K562 treated with DMSO at 1 percent for 12 hours (cell line): ENCODE results near the gene NCK1. TPM values are rescaled to one million over a fixed set of nuclear protein-coding genes. Genes with fewer than 3 reads are reported as not detected.

Experiments used
- total RNA-seq: library from RNA; unstranded; fragments of 300-600 nt; gene quantifications from 2 replicates; pipeline ENCODE4 v1.2.3, GENCODE V29; 2022; ENCODE audit not compliant: insufficient read depth

The NCK1 gene
- 6.6 and 16.5 TPM in 2 replicates for total RNA-seq

GRCh38 chr3:136861890-136862616 is at the start of gene NCK1:
NCK1 (plus strand) TSS chr3:136862208; CDS start chr3:136928002, 65,794 bp downstream.

GRCh38 chr3:136818769-136819391 is 43.1 kb upstream of the NCK1 start, which contains the start of gene SLC35G2:
SLC35G2 (plus strand) TSS chr3:136819126; CDS start chr3:136854461, 35,335 bp downstream.

GRCh38 chr3:136957751-136958288 is 95.8 kb downstream of the NCK1 start, which contains the start of gene IL20RB:
IL20RB (plus strand) TSS chr3:136957983; CDS start chr3:136958114, 131 bp downstream.

Other genes with a start within 250 kb of the NCK1 start
- 2.4 and 8.4 TPM in 2 replicates for gene STAG1, start 109.8 kb upstream of the NCK1 start, total RNA-seq
- 1.6 and 5.6 TPM in 2 replicates for gene SLC35G2, start 43.1 kb upstream of the NCK1 start, total RNA-seq
- gene IL20RB, start 95.8 kb downstream of the NCK1 start, total RNA-seq, result 37.0 and 54.7 TPM in 2 replicates